Femur (tissue), 1 donor: ENCODE data around the gene PGAP6.
A peak's percentile ranks its signal among the peaks of the same experiment; 100 is the strongest.

ENCODE experiments used
- DNase-seq: peaks from one replicate; pipeline ENCODE4 v3.0.0-alpha.2; 2017

Gene PGAP6

GRCh38 chr16:400061-400591 lies 18.3 kb upstream of the PGAP6 start:
- DNase-seq: no peak

DNA sequence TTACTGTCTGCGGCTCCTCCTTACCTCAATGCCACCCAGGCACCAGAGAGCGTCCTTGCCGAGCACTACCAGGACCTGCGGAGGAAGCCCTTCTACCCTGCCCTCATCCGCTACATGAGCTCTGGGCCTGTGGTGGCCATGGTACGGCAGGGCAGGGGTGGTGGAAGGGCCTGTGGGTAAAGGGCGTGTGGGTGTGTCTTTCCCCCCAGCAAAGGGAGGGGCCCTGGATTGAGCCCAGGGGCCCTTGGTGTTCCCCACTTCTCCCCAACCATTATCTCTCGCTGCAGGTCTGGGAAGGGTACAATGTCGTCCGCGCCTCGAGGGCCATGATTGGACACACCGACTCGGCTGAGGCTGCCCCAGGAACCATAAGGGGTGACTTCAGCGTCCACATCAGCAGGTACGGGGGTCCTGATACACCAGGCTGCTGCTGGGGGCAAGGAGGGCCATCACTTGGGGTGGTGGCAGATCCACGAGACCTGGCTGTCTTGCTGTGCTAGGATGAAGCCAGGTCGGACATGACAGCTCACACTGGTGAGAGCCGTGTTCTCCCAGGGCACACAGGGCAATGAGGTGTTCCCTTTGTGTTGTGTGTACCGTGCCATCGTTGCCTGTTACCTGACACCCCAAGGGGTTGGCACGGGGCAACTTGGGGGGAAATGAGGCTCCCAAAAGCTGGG lies 17.7 kb upstream of the PGAP6 start:
- DNase-seq: no peak

GRCh38 chr16:398561-399339 lies 17.0 kb upstream of the PGAP6 start:
- no peak for DNase-seq

DNA sequence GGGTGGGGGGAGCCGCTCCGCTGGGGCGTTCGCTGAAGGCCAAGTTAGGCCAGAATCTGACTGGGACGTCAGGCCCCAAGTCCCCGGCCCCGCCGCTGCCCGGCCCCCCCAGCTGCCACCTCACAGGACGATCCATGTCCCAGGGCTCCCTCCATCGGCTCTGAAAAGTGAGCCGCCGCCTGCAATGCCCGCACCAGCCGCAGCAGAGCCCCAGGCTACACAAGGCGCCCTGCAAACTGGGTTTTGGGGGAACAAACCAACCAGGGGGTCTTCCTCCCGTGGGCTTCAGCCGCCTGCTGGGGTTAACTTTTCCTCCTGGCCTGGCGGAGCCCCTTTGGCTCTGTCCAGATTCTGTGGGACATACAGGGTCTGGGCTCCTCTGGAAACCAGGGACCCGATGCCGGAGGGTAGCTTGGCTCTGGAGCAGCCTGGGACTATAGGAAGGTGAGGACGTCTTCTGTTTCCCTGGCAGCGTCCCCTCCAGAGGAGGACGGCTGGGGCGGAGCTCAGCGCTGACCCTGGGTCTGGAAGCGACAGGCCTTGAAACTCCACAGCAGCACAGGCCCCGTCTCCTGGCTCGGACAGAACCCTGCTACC lies 16.1 kb upstream of the PGAP6 start:
- DNase-seq: peak; percentile 89

DNA sequence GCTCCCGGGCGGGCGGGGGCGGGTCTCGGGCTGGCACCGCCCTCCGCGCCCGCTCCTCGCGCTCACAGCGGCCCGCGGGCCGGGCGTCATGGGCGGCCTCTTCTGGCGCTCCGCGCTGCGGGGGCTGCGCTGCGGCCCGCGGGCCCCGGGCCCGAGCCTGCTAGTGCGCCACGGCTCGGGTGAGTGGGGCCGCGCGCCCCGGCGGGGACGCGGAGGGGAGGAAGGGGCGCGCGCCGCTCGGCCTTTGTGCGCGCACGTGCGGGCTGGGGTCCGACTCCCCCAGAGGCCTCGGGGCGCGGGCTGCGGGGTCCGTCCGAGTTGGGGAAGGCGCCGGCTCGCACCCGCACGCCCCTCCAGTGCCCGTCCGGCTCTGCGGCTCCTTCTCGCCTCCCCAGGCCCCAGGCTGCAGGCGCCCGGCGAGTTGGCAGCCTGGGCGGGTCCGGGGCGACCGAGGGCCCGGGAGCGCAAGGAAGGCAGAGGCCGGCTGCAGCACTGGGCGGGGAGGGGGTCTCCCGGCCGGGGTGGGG lies 15.4 kb upstream of the PGAP6 start, which contains the start of gene NME4:
Gene NME4 (plus strand): TSS at position 65 of the 527 bp plus-strand sequence. CDS start 24 bp downstream, at position 89.
- no peak for DNase-seq

DNA sequence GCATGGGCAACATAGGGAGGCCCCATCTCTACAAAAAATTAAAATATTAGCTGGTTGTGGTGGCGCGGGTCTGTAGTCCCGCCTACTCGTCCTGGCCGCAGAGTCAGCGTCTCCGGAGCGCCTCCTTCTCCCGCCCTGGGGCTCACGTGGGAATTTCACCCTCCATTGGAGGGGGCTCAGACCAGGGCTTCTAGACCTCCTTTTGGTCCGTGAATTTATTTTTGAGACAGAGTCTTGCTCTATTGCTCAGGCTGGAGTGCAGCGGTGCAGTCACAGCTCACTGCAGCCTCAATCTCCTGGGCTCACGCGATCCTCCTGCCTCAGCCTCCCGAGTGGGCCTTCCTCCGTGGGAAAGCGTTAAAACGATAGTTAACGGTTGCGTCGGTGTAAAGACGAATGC lies 14.8 kb upstream of the PGAP6 start:
- peak; percentile 76 for DNase-seq

DNA sequence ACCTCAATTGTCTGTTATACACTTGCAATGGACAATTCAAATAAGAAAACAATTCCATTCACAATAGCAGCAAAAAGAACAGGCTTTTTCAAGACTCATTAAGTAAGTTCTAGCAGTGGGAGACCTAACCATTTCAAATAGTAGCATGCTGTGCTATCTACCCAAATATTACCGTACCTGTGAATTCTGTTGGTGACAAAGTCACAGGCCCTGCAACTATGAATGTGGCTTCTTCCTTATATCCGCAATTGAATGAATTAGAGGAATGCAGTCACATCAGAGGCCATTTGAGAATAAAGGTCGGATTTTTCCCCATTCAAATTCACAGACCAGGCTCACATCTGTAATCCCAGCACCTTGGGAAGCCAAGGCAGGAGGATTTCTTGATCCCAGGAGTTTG lies 14.4 kb upstream of the PGAP6 start:
- DNase-seq: no peak

DNA sequence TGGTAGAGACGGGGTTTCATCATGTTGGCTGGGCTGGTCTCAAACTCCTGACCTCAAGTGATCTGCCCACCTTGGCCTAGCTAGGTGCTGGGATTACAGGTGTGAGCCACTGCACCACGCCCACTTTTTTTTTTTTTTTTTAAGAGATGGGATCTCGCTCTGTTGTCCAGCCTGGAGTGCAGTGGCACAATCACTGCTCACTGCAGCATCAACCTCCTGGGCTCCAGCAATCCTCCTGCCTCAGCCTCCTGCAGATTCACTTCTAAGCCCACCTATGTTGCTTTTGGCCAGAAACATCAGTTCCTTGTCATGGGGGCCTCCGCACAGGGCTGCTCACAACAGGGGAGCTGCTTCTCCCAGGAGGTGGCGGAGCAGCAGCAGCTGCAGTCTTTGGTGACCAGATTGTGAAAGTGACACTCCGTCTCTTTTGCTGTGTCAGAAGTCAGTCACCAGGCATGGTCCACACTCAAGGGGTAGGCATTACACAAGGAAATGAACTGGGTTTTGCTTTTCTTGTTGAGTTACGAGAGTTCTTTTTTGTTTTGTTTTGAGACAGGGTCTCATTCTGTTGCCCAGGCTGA lies 10.8 kb upstream of the PGAP6 start:
- no peak for DNase-seq

- peak; percentile 71 for DNase-seq
These were observed 10.1 kb upstream of the PGAP6 start for GRCh38 chr16:391885-392335.

- DNase-seq: no peak
These were observed 7.6 kb upstream of the PGAP6 start for GRCh38 chr16:389352-389751.

DNA sequence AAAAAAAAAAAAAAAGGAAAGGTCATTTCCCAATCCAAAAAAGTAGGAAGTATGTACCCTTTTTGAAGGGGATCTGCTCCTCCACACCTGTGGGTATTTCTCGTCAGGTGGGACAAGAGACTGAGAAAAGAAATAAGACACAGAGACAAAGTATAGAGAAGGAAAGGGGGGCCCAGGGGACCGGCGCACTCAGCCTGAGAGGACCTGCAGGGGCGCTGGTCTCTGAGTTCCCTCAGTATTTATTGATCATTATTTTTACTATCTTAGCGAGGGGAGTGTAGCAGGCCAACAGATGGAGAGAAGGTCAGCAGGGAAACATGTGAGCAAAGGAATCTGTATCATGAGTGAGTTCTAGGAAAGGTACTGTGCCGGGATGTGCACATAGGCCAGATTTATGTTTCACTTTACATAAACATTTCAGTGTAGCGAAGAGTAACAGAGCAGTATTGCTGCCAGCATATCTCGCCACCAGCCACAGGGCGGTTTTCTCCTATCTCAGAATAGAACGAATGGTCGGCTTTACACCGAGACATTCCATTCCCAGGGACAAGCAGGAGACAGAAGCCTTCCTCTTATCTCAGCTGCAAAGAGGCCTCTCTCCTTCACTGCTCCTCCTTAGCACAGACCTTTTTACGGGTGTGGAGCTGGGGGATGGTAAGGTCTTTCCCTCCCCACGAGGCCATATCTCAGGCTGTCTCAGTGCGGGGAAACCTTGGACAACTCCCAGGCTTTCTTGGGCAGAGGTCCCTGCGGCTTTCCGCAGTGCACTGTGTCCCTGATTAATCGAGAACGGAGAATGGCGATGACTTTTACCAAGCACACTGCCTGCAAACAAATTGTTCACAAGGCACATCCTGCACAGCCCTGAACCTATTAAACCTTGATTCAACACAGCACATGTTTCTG lies 6.2 kb upstream of the PGAP6 start:
- peak; percentile 40 for DNase-seq

GRCh38 chr16:386641-387156 lies 4.9 kb upstream of the PGAP6 start:
- no peak for DNase-seq

- DNase-seq: no peak
These were observed 1.7 kb upstream of the PGAP6 start for GRCh38 chr16:383326-384051.

DNA sequence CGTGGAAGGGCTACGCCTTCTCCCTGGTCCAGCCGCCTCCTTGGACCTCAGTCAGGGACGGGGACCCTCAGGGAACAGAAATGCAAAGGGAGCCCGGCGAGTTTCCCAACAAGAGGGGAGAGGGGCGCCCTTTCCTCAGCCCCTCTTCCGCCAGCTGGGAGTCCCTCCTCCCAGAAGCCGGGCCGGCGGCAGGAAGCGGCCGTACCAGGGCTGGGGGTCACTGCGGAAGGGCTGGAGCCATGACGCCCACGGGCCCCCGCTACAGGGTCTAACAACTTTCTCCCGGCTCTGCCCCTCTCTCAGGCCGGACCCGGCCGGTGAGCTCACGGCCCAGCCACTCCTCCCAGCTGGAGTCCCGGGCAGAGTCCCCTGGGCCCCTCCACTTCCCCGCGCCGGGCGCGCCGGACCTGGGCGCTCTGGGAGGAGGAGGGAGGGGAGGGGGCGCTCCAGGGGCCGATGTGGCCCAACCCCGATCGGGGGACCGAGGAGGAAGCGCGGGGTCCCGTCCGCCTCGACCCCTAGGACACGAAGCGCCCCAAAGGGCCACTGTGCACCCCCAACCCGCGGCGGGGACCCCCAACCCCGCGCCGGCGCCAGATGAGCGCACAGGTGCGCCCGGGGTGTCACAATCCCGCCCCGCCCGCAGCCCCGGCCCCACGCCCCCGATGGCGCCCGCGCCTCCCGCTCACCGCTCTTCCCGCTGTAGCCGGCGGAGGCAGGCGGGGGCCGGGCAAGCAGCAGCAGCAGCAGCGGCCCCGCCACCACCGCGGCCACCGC lies 578 bp downstream of the PGAP6 start:
- DNase-seq: no peak

DNA sequence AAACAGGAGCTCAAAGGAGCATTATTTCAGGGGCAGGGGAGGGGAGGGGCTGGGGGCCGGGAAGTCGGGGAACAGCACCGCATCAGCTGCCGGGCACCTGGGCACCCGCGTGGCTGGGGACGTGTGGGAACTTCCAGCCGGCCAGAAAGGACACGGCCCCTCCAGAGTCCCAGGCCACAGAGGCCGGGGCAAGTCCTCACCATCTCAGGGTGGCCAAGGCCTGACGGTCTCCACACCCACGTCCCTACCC lies 1.1 kb downstream of the PGAP6 start:
- DNase-seq: no peak

GRCh38 chr16:379961-380761 lies 1.6 kb downstream of the PGAP6 start:
- no peak for DNase-seq

DNA sequence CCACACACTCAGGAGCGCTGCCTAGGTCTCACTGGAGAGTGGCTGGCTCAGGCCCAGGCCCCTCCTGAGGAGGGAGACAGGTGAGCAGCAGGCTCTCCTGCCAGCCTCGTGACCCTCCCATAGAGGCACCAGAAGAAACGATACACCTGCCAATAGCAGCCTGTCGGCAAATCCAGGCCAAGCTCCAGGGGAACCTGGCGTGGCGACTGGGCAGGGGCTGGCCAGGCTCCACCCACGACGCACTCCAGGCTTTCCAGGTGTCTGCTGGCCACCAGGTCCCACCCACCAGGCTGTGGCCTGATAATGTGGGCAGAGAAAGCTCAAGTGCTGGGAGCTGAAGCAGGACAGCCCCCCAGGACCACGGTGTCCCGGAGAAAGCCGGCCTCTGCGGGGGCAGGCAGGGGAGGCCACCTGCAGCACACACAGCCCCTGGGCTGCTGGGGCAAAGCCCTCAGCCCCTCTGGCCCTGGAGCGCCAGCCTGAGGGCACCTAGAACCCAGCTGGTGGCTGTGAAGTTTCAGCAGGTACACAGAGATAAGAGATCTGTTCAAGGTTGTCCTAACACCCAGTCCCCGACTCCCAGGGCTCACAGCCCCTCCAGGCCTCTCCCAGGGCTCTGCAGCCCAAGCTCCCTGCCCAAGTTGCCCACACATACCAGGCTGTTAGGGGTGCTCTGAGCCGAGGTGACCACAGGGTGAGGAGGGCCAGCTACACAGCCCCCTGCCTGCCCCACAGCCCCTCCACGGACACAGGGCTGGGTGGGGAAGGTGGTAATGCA lies 2.4 kb downstream of the PGAP6 start:
- no peak for DNase-seq

GRCh38 chr16:378821-379182 lies 3.0 kb downstream of the PGAP6 start:
- peak; percentile 19 for DNase-seq
